GM12864 (cell line): ENCODE measurements around the gene PPM1H.
"Not testable (repeated sequence)": the region's sequence is repeated elsewhere in the genome, so short reads cannot be mapped to it uniquely, and the experiment has no call there.

Source experiments
- DNase-seq: peaks from one replicate; pipeline ENCODE4 v3.0.0-alpha.2; 2011; ENCODE audit warnings: low read depth
- H3K4me3 ChIP-seq: 2 replicates; pipeline ENCODE4 v1.5.1; 2011; ENCODE audit warnings: mild to moderate bottlenecking, low read depth, low read length, control low read depth
- TF ChIP-seq, protein P1 (sequence below): IDR thresholded peaks from 2 replicates; pipeline ENCODE4 v1.5.1; 2011; ENCODE audit warnings: low read depth, mild to moderate bottlenecking, moderate library complexity, low read length, control low read depth, inconsistent platforms; ENCODE audit errors: missing control alignments

The PPM1H gene

GRCh38 chr12:62827855-62828254, 107.1 kb downstream of the PPM1H start:
- no peak overlapping the region for H3K4me3 ChIP-seq
- no peak for DNase-seq
- TF ChIP-seq, protein P1, sequence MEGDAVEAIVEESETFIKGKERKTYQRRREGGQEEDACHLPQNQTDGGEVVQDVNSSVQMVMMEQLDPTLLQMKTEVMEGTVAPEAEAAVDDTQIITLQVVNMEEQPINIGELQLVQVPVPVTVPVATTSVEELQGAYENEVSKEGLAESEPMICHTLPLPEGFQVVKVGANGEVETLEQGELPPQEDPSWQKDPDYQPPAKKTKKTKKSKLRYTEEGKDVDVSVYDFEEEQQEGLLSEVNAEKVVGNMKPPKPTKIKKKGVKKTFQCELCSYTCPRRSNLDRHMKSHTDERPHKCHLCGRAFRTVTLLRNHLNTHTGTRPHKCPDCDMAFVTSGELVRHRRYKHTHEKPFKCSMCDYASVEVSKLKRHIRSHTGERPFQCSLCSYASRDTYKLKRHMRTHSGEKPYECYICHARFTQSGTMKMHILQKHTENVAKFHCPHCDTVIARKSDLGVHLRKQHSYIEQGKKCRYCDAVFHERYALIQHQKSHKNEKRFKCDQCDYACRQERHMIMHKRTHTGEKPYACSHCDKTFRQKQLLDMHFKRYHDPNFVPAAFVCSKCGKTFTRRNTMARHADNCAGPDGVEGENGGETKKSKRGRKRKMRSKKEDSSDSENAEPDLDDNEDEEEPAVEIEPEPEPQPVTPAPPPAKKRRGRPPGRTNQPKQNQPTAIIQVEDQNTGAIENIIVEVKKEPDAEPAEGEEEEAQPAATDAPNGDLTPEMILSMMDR = no peak

- DNase-seq = no peak
- H3K4me3 ChIP-seq = no peak overlapping the region
- TF ChIP-seq, protein P1 = peak; percentile 31
Measured at GRCh38 chr12:62827042-62827441, 107.9 kb downstream of the PPM1H start.

DNA sequence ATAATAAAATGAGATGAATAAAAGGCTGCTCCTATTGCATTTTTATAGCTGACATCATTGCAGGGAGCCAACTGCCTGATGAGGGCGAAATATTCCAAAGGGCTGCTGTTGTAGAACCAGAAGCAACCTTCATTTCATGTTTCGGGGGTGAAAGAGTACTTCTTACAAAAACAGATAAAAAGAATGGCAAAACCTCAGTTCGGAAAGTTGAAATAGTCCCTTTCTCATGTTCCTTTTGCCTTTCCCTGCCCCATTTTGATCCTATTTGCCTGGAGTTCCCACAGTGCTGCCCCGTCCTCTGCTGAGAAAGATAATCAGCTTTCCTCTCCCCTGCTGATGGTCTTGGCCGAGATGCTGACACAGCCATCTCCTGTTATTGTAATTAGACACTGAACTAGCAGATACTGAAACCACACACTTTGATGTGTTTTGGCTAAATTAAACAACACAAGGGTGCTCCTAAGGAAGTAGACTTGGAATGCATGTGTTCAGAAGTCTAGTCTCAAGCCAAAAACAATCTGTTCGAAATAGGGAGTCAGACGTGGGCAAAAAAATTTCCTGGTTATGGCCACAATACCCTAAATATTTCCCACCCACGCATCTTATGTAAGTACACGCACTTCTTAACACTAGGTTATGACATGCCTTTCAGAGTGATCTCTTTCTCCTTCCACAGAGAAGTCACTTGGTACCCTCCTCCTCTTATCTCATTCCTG, 117.2 kb downstream of the PPM1H start:
- no peak for DNase-seq

DNA sequence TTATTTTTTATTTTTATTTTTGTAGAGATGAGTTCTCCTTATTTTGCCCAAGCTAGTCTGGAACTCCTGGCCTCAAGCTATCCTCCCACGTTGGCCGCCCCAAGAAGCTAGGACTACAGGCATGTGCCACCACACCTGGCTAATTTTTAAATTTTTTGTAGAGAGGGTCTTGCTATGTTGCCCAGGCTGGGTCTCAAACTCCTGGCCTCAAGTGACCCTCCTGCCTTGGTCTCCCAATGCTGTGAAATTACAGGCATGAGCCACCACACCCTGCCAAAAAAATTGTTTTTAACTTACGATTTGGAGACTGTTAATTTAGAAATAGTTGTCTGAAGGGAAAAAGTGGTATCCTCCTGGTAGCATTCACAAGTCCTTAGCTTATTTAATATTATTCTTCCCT, 120.7 kb downstream of the PPM1H start:
- no peak for DNase-seq
- TF ChIP-seq, protein P1 = no peak
- H3K4me3 ChIP-seq = no peak overlapping the region

More for the DNA sequence above, 117.2 kb downstream of the PPM1H start:
- H3K4me3 ChIP-seq = no peak overlapping the region
- TF ChIP-seq, protein P1 = no peak

- no peak for DNase-seq
- H3K4me3 ChIP-seq = no peak overlapping the region
- TF ChIP-seq, protein P1 = peak; percentile 79
Measured at GRCh38 chr12:62813031-62813829, 121.7 kb downstream of the PPM1H start.

DNA sequence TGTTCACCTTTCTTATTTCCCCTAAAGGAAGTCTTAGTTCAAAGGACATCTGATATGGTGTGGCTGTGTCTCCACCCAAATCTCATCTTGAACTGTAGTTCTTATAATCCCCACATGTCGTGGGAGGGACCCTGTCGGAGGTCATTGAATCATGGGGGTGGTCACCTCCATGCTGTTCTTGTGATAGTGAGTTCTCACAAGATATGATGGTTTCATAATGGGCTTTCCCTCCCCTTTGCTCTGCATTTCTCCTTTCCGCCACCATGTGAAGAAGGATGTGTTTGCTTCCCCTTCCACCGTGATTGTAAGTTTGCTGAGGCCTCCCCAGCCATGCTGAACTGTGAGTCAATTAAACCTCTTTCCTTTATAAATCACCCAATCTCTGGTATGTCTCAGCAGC, 123.5 kb downstream of the PPM1H start:
- H3K4me3 ChIP-seq, DNase-seq: not testable (repeated sequence)

DNA sequence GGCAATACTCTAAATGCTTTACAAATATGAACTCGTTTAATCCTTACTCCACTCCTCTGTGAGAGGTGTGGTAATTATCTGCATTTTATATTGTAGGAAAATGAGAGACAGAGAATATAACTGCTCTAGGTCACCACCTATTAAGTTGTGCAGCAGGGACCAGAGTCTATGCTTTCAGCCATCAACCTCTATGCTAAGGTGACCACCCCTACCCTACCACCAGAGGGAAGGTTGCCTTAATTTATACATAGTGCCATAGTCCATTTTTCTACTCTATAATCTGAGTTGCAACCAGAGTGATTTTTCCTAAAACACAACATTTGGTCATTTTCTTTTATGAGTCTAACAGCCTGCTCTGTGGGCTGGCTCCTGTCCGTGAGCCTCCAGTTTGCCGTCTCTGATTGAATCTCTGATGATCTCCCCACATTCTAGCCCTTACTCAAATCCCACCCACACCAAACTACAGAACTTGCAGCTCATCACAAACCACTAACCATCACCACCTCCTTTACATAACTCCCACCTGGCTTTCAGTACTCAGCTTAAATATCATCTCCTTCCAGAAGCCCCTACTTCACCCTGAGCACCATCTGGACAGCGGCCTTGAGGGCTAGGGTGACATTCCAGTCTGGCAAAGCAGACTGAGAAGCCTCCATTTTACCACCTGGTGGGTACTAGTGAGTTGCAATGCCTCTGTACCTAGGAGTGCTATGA, 126.6 kb downstream of the PPM1H start:
- DNase-seq = no peak

More for the DNA sequence above, 126.6 kb downstream of the PPM1H start:
- TF ChIP-seq, protein P1 = no peak
- H3K4me3 ChIP-seq = no peak overlapping the region
